PC-3 (cell line): ENCODE data around the gene EXD3.

ENCODE experiments used
- CTCF ChIP-seq: fragments of 300-600 bp; sonication (generic); conservative IDR thresholded peaks from 2 replicates; pipeline ENCODE4 v1.5.1; 2017; ENCODE audit warnings: antibody characterized with exemption, low read depth, mild to moderate bottlenecking, low read length
- EZH2 ChIP-seq: fragments of 300-600 bp; sonication (generic); IDR thresholded peaks from one replicate; pipeline ENCODE4 v1.6.1; 2017; ENCODE audit warnings: antibody characterized with exemption, mild to moderate bottlenecking, low read length; ENCODE audit not compliant: unreplicated experiment

DNA sequence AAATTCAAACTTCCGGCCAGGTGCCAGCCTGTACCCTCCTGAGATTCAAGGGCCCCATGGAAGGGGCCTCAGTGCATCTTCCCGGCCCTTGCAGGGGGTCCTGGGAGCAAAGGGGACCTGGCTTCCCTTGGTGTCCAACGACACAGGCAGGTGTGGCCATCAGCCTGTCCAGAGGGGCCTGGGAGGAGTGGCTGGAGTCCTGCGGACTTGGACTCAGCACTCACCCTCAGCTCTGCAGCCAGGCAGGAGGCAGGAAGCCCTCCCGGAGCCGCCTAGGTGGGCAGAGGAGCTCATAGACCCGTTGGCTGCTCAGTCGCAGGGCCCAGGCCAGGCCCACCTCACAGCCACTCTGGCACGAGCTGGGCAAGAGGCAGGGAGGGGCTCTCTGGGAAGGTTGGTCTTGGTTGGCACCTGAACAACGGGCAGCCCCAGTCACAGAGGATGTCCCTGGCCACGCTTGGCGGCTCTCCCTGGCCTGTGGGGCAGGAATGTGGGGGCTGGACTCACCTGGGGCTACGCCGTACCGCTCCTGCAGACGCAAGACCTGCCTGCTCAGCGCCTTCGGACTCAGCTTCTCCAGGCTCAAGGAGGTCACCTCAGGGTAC, 67.1 kb downstream of the EXD3 start:
- no peak for TF ChIP-seq CTCF
- TF ChIP-seq EZH2, result no peak
